ENCODE data around the gene SCN3A.

SCN3A gene

DNA sequence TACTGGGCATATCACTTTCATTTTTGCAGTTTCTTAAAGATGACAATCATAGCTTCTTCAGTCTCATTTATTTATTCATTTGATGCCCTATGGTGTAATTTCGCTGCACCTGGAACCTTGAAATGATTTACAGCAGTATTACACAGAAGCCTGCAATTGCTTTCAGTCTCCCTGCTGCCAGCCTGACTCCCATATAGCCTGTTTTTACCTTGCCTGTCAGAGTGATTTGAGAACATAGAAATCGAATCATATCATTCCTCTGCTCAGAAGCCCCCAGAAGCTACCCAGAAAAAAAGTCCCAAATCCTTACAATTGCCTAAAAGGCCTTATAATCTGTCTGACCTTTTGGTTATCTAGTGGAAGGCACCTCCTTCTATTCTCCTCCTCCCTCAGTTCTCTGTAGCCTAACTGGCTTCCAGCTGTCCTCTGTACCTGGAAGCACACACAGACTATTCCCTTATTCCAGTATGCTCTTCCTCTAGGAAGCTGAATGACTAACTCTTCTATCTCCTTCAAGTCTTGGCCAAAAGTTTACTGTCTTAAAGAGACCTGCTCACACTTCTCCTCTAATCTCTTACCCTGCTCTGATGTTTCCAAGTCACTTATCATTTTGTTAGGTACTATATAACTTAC, 12.6 kb downstream of the SCN3A start:
- DNase-seq (ENCODE audit: low read depth) = no peak

DNA sequence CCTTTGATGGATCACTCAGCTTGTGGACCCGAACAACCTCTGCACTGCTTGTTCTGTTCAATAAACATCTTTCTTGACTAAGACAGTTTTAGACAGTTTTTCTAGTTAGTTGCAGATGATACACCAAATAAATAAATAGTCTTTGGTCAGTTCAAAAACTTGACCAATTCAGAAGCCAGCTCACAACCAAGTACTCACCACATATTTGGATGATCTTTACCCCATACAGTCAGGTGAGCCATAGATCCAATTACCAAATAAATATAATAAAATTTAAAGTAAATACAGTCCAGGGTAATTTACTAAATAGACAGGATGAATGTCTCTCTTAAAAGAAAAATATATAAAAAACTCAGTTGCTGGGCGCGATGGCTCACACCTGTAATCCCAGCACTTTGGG, 18.2 kb downstream of the SCN3A start:
- DNase-seq (ENCODE audit: low read depth) = no peak

DNA sequence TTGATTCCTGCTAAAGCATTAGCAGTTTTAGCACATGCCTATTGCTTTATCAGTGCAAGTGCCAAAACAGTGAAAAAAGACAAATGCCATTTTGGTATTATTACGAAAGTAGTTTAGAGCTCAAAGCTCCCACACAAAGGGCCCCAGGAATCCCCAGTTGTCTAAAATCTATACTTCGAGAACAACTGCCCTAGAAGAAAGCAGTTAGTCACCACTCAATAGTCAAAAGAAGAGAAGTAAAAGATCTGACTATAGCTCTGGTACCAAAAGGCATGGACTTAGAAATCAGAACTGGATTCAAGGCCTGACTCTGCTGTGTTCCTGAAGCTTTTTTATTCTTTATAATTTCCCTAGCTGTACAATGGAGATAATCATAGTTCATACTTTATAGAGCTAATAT, 21.8 kb downstream of the SCN3A start:
- DNase-seq (ENCODE audit: low read depth) = no peak

DNA sequence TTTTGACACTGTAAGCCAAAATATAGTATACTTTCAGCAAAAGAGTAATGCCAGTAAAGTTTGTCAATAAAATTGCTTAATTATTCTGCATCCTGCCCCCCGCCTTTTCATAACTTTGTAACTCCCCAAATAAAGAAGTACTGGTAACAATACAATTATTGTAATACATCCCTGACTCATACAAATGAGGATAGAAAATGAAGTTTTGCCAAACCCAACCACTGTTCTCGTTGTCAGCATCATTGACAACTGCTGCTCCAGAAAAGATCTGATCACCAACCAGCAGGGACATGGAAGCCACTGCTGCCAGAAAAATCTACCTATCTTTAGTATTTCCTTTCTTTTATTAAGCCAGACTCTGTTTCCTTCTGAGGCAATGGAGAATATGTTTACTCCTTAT, 27.1 kb downstream of the SCN3A start:
- no peak for DNase-seq (ENCODE audit: low read depth)

DNA sequence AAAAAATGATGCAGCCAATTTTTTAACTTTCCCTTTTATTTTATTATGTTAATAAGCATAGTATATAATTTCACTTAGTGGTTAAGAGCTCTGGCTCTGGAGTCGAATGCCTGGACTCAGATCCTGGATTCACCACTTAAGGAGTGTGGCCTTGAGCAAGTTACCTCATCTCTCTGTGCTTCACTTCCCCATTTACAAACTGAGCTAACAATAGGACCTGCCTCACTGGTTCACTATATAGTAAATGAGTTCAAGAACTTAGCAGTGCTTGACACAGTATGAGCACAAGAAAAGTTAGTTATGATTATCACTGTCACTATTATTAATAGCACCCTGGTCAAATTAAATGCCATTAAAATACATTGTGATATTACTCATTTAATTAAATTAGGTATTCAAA, 30.6 kb downstream of the SCN3A start:
- DNase-seq (ENCODE audit: low read depth) = no peak

DNA sequence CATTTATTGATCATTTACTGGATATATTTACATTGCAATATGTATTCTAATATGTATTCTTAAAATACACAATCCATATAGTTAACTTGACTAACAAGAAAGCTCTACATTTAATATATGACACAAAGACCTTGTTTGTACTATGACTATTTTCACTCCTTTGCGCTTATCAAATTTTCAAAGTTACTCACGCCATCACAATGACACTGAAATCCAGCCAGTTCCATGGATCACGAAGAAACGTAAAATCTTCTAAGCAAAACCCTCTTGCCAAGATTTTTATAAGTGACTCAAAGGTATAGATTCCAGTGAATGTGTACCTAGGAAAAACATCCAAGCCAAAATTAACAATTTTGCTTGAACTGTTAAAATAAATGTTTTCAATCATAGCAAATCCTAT, 39.6 kb downstream of the SCN3A start:
- no peak for DNase-seq (ENCODE audit: low read depth)

DNA sequence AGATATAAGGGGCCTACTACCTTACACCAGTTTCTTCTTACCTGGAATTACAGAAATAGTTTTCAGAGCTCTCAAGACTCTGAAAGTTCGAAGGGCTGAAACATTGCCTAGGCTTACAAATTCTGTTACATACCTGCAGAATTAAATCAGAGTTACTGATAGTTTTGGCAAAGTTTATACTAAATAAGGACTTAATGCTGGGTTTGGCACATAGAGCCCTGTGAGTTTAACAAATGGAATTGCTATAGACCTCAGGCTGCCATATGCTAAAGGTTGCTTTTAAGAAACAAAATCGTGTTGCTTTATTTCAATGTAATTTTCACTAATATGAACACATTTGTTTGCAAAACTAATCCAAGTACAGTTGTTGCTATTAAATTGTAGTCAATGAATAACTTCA, 40.1 kb downstream of the SCN3A start:
- no peak for DNase-seq (ENCODE audit: low read depth)

DNA sequence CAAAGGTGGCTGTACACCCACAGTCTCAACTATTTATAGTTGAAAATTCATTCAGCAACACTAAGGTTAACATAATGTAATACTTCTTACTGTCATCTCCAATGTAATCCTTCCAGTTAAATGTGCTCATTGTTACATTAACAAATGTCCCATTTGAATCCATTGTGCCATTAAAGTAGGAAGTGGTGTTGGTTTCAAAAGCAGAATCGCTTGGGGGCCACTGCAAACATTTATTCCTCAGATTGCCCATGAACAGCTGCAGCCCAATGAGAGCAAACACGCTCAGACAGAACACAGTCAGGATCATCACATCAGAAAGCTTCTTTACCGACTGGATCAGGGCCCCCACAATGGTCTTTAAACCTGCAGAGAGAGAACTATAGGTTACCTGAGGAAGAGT, 41.4 kb downstream of the SCN3A start:
- no peak for DNase-seq (ENCODE audit: low read depth)

DNA sequence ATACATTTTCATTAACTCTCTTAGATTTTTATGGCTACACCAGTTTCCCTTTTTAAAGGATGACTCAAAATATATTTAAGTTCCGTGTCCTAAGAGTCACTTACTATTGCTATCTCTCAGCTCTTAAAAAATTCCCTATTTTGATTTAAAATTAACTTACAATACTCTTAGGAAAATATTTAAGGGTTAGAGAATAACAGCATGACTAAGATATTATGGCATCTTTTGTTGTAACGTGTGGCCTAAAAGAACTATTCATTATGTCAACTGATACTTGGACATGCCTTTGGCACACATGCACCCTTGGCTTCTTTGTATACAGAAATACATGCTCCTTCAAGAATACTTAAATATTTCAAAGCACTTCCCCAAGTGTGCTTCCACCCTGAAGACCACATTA, 42.3 kb downstream of the SCN3A start:
- DNase-seq (ENCODE audit: low read depth) = no peak

DNA sequence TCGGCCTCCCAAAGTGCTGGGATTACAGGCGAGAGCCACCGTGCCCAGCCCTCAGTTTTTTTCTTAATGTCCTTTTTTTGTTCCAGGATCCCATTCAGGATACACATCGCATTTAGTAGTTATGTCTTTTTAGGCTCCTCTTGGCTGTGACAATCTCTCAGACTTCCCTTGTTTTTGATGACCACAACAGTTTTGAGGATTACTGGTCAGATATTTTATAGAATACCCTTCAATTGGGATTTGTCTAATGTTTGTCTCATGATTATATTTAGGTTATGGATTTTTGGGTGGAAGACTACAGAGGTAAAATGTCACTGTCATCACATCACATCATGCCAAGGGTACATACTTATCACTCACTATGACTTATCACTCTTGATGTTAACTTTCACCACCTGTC, 46.7 kb downstream of the SCN3A start:
- no peak for DNase-seq (ENCODE audit: low read depth)

DNA sequence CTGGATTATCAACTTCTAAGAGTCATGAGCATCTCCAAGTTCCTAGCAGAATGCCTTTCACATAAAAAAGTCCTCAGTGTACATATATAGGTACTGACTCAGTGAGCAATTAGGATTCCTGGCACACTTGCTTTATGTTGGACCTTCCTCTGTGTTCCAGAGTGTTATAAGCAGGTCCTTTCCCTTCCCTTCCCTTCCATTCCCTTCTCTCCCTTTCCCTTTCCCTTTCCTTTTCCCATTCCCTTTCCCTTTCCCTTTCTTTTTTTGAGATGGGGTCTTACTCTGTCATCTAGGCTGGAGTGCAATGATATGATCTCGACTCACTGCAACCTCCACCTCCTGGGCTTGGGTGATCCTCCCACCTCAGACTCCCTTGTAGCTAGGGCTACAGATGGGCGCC, 48.7 kb downstream of the SCN3A start:
- no peak for DNase-seq (ENCODE audit: low read depth)

DNA sequence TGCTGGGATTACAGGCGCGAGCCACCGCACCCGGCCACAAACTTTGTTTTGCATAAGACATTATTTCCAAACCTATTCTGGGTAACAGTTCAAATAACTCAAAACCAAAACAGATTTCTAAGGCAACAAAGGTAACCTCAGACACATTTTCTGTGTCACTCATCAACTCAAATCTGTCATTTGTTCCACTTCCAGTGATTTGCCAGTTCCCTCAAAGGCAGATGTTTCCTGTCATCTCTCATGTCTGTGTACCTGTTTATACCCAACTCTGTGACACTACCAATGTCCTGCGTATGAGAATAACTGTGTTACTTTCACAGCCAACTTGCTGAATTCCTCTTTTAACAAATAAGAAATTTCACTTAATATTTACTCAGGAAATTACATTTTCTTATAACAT, 54.4 kb downstream of the SCN3A start:
- no peak for DNase-seq (ENCODE audit: low read depth)

DNA sequence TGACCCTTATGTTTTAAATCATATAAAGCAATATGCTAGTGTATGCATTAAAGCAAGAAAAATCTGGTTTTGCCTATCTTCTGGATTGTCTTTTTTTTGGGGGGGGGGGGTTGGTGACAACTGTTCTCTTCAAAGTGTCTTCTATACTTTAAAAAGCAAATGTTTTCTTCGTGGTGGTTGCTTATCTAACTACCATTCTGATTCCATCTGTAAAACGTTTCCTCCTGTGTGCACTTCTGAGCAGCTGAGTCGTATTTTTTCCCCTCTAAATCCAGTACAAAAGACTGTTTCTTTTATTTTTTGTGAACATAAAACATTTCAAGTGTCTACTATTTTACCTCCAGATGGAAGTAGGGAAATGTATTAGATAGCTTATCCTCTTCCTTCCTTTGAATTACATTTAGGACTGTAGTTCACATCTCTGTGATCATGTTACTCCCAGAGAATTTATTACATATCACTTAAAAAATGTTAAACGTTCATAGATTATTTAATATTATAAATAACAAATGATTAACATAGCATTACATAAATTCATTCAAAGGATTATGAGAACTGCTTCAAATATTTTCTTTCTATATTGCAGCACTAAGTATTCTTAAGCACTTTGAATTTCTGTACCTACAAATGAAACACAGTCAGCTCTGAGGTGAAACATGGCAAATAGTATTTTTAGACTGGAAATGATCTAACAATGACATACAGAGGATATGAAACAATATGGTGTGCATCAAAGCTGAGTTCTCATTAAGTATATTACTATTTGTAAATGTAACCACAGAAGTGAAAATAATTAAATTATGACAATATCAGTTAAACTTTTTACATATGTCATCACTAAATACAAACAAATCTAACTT, 56.4 kb downstream of the SCN3A start:
- no peak for DNase-seq (ENCODE audit: low read depth)

DNA sequence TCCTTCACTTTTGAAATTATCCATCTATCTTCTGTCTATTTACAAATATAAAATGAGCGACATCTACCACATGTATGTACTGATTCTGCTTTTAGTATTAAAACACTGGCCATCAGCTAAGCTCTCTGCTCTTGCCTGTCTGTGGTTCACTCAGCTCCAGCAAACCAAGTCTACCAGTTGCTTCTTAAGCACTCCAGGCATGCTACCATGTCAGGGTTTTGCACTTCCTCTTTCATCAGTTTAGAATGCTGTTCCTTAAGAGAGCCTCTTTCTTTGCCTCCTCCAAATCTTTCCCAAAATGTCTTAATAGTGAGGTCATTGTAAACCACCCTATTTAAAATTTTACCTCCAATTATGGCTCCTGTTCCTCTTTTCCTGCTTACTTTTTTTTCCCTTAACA, 59.5 kb downstream of the SCN3A start:
- DNase-seq (ENCODE audit: low read depth) = no peak

DNA sequence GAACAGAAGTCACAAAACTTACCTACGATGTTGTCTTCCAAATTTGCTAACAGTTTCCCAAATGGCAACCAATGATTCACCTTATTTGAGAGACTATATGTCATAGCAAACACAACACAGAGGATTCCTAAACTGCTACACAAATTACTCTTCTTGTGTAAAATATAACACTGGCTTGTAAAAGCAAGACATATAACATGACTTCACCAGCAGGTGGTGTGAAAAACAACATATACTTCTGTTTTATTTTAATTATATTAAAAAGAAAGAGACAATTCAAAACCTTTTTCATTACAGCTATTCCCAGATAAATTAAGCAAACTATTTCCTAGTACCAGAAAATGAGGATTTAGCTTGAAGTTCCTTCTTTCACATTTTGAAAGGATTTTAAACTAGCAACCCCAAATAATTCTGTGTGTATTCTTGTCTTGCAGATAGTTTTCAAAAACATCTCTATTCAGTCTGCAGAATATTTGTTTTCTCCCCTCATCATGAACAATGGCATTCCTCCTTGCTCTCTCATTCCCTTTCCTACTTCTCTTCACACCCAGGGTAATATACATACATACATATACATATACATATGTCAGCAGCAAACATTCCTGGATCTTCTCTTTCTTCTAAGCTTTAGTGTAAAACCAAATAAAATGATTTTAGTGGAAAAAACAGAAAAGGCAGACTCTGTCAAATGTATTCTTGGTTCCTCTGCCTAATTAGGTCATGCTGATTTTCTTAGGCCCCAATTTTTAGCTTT, 62.1 kb downstream of the SCN3A start:
- no peak for DNase-seq (ENCODE audit: low read depth)

DNA sequence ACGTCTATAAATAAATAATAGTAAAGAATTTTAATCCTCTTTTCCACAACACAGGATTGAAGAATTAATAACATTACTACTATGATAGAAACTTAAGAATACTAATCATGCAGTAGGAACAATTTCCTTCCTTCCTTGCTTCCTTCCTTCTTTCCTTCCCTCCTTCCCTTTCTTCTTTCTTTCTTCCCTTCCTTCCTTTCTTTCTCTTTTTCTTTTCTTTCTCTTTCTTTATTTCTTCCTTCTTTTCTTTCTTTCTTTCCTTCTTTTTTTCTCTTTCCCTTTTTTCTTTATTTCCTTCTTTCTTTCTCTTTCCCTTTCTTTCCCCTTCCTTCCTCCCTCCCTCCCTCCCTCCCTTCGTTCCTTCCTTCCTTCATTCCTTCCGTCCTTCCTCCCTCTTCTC, 77.6 kb downstream of the SCN3A start:
- no peak for DNase-seq (ENCODE audit: low read depth)

DNA sequence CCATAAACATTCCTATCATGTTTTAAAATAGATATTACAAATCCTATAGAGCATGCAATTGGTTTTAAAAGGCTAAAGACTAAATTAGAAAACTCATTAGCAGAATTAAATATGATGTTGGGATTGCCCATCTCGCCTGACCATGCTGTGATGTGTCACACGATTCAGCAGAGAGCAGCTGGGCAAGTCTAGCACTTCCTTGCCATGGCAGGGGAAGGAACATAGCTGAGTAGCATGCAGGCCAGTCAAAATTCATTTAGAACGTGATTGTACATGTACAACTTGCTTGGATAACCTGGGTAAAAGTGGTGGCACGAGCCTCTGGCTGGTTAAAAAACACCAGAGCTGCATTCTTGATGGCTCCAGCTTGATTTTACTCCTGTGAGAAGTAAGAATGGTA, 81.3 kb downstream of the SCN3A start:
- DNase-seq (ENCODE audit: low read depth) = no peak

DNA sequence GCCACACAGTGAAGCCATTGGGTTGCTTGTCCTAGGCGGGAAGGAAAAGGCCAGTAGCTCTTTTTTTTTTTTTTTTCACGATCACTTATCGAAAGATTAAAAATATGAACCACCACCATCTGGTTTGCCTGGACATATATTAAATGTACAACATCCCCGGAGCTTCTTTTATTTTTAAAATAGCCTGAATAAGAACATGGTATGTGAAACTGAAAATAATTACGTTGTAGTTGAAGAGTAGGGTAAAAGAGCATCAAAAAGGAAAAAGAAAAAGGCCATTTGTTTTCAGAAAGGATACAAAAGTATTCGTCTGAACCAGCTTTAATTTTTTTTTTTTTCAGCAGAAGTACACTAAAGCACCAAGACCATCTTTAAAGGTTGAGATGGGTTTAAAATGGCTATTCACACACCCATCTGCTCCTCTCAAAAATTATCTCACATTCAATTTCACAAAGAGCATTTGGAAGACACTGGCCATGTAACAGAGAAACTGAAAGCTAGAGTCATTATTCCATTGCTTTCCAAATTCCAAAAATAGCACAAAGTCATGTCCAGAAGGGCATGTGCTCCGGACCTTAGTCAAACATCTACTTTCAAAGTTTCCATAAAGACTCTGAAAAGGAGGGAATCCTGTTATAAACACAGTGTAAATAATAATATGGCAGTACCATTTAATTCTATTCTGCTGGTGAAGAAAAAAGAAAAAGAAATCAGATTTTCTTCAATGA, 82.9 kb downstream of the SCN3A start:
- DNase-seq (ENCODE audit: low read depth) = no peak

DNA sequence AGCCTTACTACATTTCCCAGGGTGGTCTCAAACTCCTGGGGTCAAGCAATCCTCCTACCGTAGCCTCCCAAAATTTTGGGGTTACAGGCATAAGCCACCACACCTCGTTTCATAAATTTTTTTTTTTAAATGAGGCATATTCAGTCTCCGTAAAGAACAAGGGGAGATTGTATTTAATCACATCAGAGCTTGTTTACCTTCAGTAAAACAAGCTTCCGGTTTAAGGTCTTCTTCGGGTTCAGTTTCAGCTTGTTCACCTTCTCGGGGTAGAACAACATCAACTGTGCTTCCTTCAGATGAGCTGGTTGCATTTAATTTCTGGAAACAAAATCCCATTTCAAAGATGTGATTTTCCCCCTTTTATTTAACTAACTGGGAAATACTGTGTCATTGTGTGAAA, 88.6 kb downstream of the SCN3A start:
- no peak for DNase-seq (ENCODE audit: low read depth)

DNA sequence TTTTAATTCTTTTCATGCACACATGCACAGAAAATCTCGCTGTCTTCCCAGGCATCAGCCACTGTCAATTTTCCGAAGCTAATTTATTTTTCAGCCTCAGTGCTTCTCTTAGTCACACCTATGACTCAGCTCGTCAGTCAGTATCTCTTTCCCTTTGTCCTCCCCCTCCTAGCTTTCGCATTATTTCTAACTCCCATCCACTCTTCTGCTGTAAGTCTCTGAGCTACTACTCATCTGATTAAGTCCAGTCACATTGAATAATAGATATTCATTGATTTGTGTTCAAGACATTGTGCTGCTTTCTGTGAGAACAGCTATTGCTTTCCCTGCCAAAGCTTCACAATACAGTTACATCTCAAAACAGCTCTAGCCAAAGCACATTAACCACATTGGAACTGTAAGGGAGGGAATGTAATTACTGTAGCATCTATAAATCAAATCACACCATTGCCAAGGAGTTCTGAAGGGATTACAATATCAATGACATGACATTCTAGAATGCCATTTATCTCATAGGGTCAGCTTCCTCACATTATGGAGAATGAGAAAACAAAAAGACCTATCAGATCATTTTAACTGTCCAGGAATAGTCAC, 89.4 kb downstream of the SCN3A start:
- no peak for DNase-seq (ENCODE audit: low read depth)

DNA sequence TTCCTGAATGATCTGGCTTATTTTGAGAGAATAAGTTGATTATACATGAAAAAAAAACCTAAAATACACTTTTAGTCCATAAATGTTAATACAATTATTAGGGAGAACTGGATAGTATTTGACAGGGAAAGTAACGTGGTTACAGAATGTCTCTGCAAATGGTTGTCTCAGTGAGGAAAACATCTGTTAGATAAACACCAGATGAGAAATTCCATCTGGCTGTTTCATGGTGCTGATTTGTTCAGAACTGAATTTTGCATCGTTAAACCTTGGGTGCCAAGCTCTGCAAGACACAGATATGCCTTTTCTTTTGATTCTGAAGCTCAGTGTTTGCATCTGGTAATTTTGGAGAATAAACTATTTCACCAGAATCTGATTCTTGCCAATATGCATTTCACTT, 90.4 kb downstream of the SCN3A start:
- no peak for DNase-seq (ENCODE audit: low read depth)

DNA sequence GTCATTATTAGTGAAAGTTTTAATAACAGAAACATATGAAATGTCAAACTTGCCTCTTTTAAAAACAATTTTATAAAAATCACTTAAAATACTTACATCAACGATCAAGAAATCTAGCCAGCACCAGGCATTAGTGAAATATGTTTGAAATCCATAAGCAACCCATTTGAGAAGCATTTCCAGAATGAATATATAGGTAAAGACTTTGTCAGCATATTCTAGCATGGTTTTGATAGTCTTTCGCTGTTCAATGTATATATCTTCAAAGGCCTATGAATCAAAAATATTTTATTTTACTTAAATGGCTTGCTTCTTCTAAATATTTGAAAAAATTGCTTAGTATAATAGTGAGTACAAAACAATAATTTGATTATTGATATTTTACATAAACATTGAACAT, 91.1 kb downstream of the SCN3A start:
- no peak for DNase-seq (ENCODE audit: low read depth)

All from T follicular helper cell (primary cell).